Measurements from ENCODE around the gene GNB4.

The GNB4 gene

DNA sequence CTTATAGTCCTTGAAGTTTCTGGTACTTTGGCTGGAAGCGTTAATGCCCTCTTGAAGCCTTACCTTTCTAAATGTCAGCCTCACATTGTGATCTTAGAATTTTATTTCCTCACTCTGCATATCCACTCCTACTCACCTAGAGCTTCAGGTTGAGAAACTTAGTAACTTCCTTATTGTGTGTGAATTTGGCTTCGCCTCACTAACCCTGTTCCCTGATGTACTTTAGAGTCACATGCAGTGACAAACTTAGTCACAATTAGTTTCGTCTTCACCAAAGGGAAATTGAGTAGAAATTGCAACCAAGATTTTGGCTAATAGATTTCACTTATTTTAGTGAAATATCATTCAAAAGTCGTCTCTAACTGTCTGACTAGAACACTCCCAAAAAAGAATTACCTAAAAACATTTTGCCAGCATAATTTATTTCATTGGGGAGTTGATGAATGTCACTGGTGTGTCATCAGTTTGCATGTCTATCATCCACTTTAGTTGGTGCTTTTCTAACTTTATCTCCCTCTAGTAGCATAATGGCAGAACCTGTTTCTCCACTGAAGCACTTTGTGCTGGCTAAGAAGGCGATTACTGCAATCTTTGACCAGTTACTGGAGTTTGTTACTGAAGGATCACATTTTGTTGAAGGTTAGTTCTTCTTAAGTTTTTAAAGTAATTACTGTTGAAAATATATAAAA, 102.8 kb downstream of the GNB4 start:
- DNase-seq: no peak

DNA sequence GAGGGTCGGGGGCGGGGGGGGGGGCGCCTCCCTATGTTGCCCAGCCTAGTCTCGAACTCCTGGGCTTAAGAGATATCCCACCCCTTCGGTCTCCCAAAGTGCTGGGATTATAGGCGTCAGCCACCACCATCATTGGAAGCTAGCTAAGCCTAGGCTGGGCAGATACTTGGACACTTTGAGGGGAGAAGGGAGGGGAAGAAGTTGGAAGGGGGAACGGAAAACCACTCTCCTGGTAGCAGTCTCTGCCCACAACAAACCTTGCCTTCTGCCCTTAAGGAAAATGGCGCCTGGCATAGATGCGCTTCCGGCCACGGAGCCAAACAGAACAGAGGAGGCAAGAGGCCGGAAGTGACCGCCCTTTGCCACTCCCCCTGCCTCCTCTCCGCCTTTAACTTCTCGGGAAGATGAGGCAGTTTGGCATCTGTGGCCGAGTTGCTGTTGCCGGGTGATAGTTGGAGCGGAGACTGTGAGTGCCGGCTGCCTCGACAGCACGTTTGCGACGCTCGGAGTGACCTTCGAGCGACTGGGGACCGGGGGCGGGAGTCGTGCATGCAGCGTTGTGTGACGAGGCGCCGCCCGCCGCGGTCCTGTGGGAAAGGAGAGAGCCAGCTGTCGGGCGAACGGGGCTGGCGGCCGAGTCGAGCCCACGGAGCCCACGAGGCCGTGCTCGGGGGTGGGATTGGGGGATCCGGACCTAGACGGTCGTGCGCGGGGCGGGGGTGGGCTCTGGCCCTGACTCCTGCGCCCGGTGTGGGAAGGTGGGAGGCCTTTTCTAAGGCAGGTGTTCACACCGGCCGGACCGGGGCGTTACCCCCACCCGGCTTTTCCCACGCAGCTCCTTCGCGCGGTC, 103.7 kb downstream of the GNB4 start, which contains the start of gene MFN1:
Gene MFN1 (plus strand): TSS at position 365 of the 850 bp plus-strand sequence. CDS start 1,143 bp downstream, outside the sequence.
- peak; percentile 95 for DNase-seq

All from NCI-H1092 treated with DMSO at 0.1 percent for 48 hours (cell line).